ENCODE measurements around the gene MRPL54.

Gene MRPL54

DNA sequence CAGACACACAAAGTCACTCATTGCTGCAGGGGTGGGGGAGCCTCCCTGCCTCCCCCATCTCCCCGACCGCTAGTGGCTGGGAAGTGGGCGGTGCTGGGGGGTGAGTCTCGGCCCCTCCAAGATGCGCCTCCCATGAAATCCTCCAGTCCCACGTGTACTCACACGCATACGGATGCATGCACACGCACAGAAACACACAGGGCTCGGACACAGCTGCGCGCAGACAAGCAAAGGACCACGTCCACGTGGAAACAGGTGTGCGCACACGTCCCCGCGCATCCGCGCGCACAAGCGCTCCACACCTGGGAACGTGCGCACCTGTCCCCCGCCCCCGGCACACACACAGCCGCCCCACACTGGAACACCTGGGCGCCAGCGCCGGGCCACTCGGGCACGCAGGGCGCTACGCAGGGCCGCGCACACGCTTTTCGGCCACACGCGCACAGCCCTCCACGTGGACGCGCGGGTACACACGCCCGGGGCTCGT, 23.0 kb downstream of the MRPL54 start:
- DNase-seq (ENCODE audit: low read depth) = no peak

DNA sequence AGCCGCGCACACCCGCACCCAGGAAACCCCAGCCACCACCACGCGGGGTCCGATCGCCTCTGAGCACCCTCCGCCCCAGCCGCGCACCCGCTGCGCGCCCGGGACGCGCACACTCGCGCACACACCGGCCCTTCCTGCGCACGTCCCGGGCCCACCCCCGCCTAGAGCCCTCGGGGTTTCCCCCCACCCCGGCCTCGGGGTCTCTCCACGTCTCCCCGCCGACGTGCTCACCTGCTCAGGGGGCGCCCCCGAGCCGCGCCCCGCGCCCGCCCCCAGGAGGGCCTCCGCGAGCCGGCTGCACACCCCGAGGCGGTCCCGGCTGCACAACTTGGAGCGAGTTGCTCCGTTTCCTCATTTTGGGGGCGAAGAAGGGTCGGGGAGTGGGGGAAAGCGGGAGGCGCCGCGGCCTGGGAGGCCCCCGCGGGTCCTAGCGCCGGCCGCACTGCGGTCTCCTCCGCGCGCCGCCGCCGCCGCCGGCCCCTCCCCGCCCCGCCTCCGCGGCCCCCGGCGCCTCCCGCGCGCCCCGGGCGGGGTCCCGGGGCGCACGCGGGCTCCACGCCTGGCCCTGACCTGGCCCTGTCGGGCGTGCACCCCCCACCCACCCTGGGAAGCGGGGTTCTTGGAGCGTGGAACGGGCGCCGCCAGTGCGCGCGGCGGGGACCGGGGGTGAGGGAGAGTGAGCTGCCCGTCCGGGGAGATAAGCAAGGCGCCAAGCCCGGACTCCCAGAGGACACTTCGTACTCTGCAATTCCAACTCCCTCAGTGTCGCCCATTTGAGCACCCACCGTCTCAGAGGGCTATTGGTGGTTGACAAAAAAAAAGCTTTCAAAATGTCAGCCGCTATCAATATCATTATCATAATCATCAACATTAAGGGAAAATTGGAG, 23.7 kb downstream of the MRPL54 start, which contains the start of gene MATK:
Gene MATK (minus strand): TSS at position 444 of the 887 bp plus-strand sequence. CDS start 1,246 bp downstream, outside the sequence.
- no peak for DNase-seq (ENCODE audit: low read depth)

DNA sequence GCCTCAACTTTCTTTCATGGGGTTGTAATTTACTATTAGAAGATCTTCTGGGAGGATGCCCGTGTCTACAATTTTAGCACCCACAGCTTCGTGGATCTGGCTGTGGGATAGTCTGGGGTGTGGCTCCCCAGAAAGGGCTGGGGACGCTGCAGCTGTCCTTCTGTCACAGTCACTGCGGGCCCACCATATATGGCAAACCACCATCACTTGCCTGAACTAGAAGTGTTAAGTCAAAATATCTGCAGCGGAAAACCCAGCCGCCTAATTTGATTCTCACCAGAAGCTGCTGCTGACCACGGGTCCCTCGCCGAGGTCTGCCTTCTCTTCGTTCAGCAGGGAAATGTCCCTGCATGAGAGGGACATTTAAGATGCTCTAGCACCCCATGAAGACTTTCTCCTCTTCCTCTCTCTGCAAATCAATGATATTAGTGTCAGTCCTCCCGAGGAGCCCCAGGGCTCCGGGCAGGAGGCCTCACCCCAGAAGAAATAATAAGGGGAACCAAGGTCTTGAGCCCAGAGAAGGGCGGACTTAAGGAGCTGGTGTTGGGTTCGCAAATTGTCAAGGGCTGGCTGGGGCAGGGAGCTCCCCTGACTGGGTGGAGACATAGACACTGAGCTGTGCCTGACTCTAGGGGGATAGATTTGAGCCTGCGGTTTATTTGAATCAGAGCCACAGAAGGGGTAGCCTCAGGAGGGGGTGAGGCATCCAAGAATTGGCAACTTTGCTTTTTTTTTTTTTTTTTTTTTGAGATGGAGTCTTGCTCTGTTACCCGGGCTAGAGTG, 26.7 kb downstream of the MRPL54 start:
- DNase-seq (ENCODE audit: low read depth) = no peak

DNA sequence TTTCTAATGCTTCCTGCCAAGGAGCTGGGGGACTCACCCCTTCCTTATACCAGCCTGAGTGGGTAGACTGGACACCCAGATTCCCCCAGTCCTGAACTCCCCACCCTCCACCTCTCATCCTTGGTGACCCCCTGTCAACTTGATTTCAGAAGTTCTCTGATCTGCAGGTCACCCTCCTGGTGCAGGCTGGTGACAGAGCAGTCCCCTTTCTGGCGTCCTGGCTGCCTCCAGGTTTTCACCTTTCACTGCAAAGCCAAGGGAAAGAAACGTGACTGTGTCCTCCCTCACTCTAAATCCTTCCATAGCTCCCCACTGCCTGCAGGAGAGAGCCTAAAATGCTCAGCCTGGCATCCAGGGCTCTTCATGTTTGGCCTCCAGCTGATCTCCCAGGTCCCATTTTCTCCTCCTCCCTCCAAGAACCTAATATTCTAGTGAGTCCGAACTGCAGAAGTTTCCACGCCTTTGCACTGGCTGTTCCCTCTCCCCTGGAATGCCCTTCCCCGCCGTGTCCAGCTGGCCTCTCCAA, 27.8 kb downstream of the MRPL54 start:
- DNase-seq (ENCODE audit: low read depth) = no peak

DNA sequence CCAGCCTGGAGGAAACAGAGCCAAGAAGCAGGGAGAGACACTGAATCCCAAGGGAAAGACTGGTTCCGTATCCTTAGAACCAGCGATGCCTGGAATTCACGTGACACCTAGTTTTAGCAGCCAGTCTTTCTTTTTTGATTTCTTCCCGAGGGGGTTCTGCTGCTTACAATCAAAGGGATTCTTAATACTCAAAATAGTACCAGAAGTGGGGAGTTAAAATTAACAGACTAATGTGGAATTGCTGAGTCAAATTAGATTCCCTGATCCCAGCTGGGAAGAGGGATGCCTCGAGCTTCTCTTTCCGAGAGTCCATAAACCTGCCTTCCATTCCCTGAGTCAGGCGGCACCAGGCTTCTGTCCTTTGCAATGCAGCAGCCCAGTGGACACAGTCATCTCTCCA, 28.5 kb downstream of the MRPL54 start:
- DNase-seq (ENCODE audit: low read depth) = no peak

DNA sequence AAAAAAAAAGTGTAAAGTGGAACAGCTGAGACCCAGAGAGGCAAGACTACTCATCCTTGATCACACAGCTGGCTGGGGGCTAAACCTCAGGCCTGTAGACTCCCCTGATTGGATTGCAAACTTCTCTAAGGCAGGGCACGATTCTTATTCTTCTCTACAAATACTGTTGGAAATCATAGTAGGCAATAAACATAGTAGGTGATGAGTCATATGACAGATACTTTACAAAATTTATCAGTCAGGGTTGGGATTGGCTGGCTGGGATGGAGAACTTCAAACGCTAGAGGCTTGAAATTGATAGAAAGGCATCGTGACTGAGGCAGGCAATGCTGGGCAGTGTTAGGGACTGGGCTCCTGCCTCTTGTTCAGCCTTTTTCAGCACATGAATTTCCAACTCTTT, 29.6 kb downstream of the MRPL54 start:
- DNase-seq (ENCODE audit: low read depth) = peak; percentile 30

DNA sequence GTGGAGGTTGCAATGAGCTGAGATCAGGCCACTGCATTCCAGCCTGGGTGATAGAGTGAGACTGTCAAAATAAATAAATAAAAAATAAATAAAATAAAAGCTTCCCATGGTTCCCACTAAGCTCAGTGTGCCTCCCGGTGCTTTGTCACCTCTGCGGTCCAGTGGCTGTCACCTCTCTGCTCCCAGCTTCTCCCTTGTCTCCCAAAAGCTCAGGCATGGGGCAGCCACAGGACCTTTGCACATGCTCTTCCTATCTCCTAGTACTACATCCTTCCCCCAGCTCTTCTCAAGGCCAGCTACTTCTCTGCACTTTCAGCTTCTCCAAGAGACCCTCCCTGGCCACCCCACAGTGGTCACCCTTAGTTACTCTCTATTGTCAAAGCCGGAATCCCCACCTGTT, 31.3 kb downstream of the MRPL54 start:
- DNase-seq (ENCODE audit: low read depth) = no peak

DNA sequence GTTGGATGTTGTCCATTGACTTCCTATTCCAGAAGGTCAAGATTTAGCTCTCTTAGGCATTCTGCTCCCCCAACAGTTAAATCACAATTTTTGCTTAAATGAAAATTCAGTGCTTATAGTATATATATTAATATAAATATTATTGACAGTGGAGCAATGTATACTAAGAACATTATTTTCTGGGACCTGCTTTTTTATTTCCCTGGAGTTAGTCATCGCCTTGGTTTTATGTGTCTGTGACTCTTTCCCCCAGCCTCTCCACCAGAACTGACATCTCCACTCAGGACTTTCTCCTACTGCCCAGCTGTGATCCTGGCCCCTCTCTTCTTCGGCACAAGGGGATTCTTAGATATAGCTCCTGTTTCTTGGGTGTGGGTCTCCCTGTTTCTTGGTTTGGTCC, 33.9 kb downstream of the MRPL54 start:
- DNase-seq (ENCODE audit: low read depth) = no peak

DNA sequence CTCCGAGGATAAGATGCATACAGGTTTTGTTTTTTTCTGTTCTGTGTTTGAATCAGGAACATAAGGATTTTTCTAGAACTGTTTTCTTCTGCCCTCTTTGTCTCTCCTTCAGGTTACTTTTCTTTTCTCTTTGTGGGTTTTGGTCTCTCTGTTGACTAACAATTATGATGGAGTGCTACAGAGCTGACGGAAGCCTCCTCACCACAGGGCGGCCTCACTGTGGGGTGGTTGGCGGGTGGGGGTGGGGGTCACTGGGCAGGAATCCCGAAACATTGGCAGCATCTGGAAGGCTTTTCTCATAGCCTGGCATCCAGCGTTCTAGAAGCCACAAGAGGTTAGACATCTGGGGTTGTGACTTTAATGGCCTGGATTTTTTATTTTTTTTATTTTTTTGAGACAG, 35.7 kb downstream of the MRPL54 start:
- no peak for DNase-seq (ENCODE audit: low read depth)

DNA sequence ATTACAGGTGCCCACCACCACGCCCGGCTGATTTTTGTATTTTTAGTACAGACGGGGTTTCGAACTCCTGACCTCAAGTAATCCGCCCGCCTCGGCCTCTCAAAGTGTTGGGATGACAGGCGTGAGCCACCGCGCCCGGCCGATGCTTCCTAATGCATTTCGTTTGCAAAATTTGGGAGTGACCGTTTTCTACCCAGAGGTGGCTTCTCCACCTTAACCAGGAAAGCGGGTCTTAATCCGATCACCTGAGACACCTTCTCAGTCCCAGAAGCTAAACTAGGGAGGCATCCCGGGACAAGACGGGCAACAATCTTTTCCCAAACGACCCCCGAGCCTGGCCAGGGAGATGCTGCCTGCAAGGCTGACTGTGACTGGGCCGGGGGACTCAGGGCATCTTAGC, 38.5 kb downstream of the MRPL54 start:
- no peak for DNase-seq (ENCODE audit: low read depth)

DNA sequence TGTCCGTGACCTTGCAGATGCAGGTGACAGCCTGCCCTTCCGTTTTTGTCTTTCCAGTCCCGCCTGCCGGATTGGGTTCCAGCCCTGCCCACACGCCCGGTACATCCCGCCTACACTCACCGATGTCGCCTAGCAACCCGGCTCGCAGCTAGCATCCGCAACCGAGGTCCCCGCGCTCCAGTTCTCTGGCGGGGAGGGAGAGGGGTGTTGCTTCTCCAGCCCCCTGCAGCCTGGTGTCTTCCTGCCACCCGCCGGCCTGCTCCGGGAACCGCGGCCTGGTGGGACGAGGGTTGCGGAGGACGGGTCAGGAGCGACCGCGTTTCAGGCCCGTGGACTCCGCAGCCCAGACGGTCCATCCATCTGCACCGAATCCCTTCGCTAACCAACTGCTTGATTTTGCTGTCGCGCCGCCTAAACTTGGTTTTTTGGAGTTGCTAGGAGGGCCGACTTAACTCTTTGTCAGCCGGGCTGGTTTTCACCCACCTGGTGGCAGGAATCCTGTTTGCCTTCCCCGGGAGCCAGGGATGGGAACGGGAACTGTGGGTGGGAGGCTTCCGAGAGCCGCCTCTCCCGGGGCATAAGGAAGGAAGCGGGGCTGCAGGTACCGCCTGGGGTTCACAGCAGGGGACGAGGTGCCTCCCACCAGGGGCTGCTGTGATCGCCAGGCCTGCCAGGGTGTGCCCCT, 39.1 kb downstream of the MRPL54 start:
- no peak for DNase-seq (ENCODE audit: low read depth)

DNA sequence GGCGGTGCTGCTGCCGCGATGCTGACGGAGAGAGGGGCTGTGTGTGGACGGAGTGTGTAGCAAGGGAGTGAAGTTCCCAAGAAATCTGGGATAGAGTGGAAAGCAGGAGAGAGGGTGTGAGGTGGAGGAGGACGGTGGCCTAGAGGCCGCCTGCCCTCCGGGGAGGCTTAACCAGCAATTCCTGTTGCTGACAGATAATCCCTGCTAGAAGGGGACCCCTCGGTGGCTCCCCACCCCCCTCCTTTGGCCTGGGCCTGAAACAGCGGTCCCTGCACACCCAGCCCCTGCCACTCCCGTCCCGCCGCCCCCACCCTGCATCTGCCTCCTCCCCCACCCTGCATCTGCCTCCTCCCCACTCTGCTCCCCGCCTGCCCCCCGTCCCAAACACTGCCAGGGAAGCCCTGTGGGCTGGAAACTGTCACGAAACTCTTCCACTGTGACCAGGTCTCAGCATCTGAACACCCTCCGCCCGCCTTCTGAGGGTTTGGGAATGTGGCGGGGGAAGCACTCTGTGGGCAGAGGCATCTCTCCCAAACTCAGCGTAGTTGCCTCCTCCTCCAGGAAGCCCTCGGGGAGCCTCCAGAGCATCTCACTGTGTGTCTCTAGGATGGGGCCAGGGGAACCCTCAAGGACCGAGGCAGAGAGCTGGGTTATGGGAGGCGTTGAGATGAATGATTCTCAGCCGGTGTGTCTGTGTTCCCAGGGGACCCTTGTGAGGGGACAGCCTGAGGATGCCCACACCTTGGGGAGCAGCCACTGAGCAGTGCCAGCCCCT, 40.8 kb downstream of the MRPL54 start:
- no peak for DNase-seq (ENCODE audit: low read depth)

DNA sequence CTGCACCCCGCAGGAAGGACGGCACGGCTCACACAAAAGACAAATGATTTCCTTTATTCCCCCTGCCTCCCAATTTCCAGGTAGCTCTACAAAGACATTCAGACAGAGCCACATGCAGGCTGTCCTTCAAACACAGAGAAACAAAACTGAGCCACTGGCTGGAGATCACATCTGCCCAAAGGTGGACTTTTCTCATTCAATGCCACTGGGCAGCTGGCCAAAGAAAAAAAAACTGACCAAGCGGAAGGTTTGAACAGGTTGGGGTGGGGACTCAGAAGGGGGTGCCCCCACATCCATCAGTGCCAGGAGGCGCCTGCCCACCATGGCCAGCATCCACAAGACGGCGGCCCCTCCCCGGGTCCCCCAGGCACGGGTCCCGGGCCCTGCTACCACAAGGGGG, 41.5 kb downstream of the MRPL54 start:
- DNase-seq (ENCODE audit: low read depth) = no peak

DNA sequence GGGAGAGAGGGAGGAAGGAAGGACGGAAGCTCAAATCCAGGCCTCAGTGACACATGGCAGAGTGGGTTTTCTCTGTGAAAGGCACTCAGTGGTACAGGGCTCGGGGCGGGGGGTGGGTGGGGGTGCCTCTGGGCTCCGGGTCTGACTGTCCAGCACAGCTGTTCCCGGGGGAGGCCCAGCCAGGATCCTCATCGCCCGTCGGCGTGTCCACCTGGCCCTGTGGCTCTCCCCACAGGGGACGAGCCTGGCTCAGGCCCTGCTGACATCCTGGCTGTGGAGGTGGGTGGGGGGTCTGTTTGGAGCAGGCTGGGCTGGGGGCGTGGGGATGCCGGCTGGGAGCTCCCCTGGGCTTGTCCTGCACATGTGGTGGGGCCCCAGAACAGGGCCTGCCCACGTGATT, 41.9 kb downstream of the MRPL54 start:
- DNase-seq (ENCODE audit: low read depth) = no peak

DNA sequence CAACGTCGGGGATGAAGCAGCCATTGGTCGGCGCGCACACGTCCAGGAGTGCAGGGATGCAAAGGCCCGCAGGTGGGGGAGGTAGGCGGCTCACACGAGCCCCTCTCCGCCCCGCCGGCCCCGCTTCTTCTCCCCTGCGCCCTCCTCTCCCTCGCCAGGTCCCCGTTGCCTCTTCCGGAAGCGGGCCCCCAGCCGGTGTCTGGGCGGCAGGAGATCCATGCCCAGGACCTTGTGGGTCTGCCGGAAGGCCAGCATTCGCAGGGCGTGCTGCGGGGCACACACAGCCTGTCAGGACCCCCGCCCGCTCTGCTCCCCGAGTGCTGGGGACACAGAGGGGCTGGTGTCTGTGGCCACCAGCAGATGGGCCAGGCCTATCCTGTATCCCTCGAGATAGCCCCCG, 43.4 kb downstream of the MRPL54 start:
- DNase-seq (ENCODE audit: low read depth) = no peak

DNA sequence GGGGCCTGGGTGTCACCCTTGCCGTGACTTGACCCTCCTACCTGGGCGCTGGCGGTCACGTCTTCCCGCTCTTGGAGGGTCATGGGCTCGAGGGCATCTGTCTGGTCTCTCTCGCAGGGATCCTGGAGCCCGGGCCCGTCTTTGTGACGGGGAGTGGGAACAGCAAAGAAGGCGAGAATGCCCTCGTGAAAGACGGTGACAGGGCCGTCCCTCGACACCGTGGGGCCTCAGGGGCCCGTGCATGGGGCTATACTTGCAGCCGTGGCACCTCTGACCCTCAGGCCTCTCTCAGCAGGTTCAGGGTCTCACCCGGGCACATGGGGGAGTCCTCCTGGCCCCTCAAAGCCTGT, 44.6 kb downstream of the MRPL54 start:
- no peak for DNase-seq (ENCODE audit: low read depth)

DNA sequence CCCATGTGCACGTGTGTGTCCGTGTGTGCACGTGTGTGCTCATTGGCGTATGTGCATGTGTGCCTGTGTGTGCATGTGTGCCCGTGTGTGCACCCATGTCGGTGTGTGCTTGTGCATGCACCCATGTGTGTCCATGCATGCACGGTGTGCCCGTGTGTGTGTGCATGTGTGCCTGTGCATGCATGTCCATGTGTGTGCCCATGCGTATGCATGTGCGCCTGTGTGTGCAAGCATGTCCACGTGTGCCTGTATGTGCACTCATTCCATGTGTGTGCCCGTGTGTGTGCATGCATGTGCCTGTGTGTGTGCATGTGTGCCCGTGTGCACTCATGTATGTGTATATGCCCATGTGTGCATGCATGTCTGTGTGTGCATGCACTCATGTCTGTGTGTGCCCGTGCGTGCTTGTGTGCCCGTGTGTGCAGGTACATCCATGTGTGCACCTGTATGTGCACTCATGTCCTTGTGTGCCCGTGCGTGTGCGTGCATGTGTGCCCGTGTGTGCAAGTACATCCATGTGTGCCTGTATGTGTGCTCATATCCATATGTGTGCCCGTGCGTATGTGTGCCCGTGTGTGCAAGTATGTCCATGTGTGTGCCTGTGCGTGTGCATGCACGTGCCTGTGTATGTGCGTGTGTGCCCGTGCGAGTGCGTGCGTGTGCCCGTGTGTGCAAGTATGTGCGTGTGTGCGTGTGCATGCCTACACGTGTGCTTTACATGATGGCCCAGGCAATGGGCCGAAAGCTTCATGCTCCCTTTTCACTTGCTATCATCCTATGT, 45.3 kb downstream of the MRPL54 start:
- no peak for DNase-seq (ENCODE audit: low read depth)

DNA sequence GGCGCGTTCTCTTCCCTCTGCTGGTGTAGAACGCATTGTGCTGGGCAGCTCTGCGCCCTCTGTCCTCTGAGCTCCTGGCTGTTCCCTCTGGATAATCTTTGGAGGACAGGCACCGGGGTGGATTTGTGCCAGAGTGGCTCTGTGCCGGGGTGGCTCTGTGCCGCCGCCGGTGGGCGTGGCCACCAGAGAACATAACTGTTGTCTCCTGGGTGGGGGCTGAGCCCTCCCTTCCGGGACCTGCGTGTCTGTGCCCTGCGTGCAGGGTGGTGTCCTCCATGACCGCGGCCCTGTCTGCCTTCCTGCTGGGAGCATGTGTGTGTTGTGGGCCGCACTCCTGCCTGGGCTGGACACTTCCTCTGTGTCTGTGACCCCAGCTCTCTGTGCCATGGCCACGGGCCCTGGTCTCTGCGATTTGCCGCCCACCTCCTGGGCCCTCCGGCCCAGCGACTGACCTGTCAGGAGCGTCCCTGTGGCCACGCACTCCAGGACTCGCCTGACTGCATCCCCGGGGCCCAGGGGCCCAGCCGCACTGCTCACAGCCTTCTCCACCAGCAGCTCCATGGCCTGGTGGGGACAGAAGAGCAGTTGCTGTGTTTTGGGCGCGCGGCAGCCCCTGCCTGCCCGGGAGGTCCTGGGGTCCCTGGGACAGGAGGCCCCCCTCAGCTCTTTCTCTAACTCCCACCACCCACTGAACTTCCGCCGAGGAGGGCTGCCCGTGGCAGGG, 46.1 kb downstream of the MRPL54 start:
- DNase-seq (ENCODE audit: low read depth) = no peak

DNA sequence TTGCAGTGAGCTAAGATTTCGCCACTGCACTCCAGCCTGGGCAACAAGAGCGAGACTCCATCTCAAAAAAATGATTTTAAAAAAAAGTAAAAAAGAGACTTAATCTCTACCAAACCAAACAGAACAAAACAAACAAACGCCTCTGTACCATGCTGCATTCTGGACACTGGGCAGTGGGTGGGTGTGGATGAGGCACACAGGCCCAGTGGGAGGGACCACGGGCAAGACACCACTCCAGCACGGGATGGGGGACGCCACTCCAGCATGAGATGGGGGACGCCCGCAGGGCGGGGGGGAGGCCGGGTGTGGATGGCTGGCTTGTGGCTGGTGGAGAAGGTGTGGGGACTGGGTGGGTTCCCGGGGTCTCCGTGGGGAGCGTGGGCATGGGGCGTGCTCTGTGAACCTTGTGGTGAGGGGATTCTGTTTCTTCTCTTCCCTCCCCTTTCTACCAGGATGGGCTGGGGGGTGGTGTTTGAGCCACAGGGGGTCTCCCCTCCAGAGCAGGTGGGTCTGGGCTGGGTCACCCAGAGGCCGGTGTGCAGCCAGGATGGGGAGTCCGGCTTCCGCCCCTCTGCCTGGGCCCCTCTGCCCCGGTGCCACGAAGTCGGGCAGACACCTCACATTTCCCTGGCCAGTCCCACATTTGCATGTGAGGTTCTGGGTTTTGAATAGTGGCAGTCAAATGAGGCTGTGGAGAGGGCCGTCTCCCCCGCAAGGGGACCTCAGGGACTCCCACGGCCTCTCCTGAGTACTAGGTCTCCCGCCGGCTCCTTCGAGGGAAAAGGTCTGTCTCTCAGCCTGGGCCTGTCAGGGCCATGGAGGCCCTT, 47.6 kb downstream of the MRPL54 start:
- DNase-seq (ENCODE audit: low read depth) = no peak

Data from ELR (cell line).